IPS-11a (cell line): Measurements from ENCODE around the gene MSH5.

Source experiments
- H3K4me3 ChIP-seq: one replicate; pipeline ENCODE4 v1.5.1; 2013; ENCODE audit warnings: low read depth, low read length, control low read depth

Gene MSH5

GRCh38 chr6:31728767-31729514, 10.9 kb upstream of the MSH5 start, which contains the start of gene DDAH2:
TSS of gene DDAH2 (minus strand) at chr6:31729299. CDS start at chr6:31729161, 138 bp downstream.
- peak within 1 kb of the TSS; percentile 82 for H3K4me3 ChIP-seq

GRCh38 chr6:31729515-31729978, 10.3 kb upstream of the MSH5 start:
- peak overlapping the region; percentile 82 for H3K4me3 ChIP-seq

GRCh38 chr6:31729979-31730630, 9.7 kb upstream of the MSH5 start:
- peak overlapping the region; percentile 82 for H3K4me3 ChIP-seq

- no peak overlapping the region for H3K4me3 ChIP-seq
These were observed 9.1 kb upstream of the MSH5 start for GRCh38 chr6:31730631-31731086.

- no peak overlapping the region for H3K4me3 ChIP-seq
These were observed 7.8 kb upstream of the MSH5 start for GRCh38 chr6:31732029-31732428.

GRCh38 chr6:31733734-31734133, 6.1 kb upstream of the MSH5 start:
- no peak overlapping the region for H3K4me3 ChIP-seq

GRCh38 chr6:31734247-31734820, 5.5 kb upstream of the MSH5 start:
- peak overlapping the region; percentile 83 for H3K4me3 ChIP-seq

- peak overlapping the region; percentile 83 for H3K4me3 ChIP-seq
These were observed 4.9 kb upstream of the MSH5 start for GRCh38 chr6:31734821-31735406.

- H3K4me3 ChIP-seq, result peak within 1 kb of the TSS; percentile 83
These were observed 3.6 kb upstream of the MSH5 start, which contains the start of gene CLIC1 for GRCh38 chr6:31736021-31736767. TSS of gene CLIC1 (minus strand) at chr6:31736530. CDS start at chr6:31736300, 230 bp downstream.

GRCh38 chr6:31736768-31737314, 3.0 kb upstream of the MSH5 start:
- H3K4me3 ChIP-seq, result peak overlapping the region; percentile 83

- no peak overlapping the region for H3K4me3 ChIP-seq
These were observed 2.4 kb upstream of the MSH5 start for GRCh38 chr6:31737315-31737990.

- no peak overlapping the region for H3K4me3 ChIP-seq
These were observed 1.5 kb upstream of the MSH5 start for GRCh38 chr6:31737991-31738979.

GRCh38 chr6:31740397-31741223, 805 bp downstream of the MSH5 start:
- H3K4me3 ChIP-seq, result peak overlapping the region; percentile 40

- H3K4me3 ChIP-seq, result no peak overlapping the region
These were observed 2.0 kb downstream of the MSH5 start for GRCh38 chr6:31741815-31742214.

- no peak overlapping the region for H3K4me3 ChIP-seq
These were observed 3.1 kb downstream of the MSH5 start for GRCh38 chr6:31742894-31743293.

- no peak overlapping the region for H3K4me3 ChIP-seq
These were observed 4.6 kb downstream of the MSH5 start for GRCh38 chr6:31744422-31744821.

- no peak overlapping the region for H3K4me3 ChIP-seq
These were observed 9.7 kb downstream of the MSH5 start for GRCh38 chr6:31749301-31750036.
